Activated CD4-positive, alpha-beta T cell treated with anti-CD3 and anti-CD28 coated beads for 36 hours (primary cell): Measurements from ENCODE around the gene RADIL. TPM values are rescaled to one million over a fixed set of nuclear protein-coding genes. Genes with fewer than 3 reads are reported as not detected.

Experiments used
- ATAC-seq: fragments of 200-7000 bp; cut with Tn5 transposase; one replicate; pipeline ENCODE4 v1.10.0; 2021; ENCODE audit warnings: mild to moderate bottlenecking, moderate library complexity
- CTCF ChIA-PET: fragments of 350-600 bp; sonication (Branson Sonifier 250); formaldehyde crosslinking; loops from one replicate; lab custom pipeline; 2021; ENCODE audit warnings: antibody characterized with exemption; lab: Charles Lee
- POLR2A ChIA-PET: fragments of 350-600 bp; sonication (Branson Sonifier 250); formaldehyde crosslinking; loops from one replicate; lab custom pipeline; 2021; ENCODE audit warnings: antibody characterized with exemption, inconsistent platforms; lab: Charles Lee
- DNase-seq: peaks from one replicate; pipeline ENCODE4 v3.0.0-alpha.2; 2020
- H3K27ac Mint-ChIP-seq: one replicate; pipeline ENCODE4 v1.8.0; 2021; ENCODE audit warnings: mixed read lengths
- H3K27me3 Mint-ChIP-seq: one replicate; pipeline ENCODE4 v1.8.0; 2021; ENCODE audit warnings: mixed read lengths
- H3K36me3 Mint-ChIP-seq: one replicate; pipeline ENCODE4 v1.8.0; 2021; ENCODE audit warnings: low read depth, mixed read lengths
- H3K4me1 Mint-ChIP-seq: one replicate; pipeline ENCODE4 v1.8.0; 2021; ENCODE audit warnings: mixed read lengths
- H3K4me3 Mint-ChIP-seq: one replicate; pipeline ENCODE4 v1.8.0; 2021; ENCODE audit warnings: mild to moderate bottlenecking, moderate library complexity, mixed read lengths
- H3K9me3 Mint-ChIP-seq: one replicate; pipeline ENCODE4 v1.8.0; 2021; ENCODE audit warnings: low read depth, mixed read lengths
- intact Hi-C, 2 experiments: fragments of 100-400 bp; cut with DNase I in 1 of 2; cut with micrococcal nuclease in 1 of 2; formaldehyde crosslinking; loops; one replicate each; pipeline versions ENCODE4 v1.14.2 to v1.15.1; 2022 to 2024; cut with DNase I, micrococcal nuclease
- total RNA-seq, 2 experiments: library from RNA; stranded (reverse); gene quantifications; one replicate each; pipeline ENCODE4 v1.2.3, GENCODE V29; 2021

Gene RADIL
- total RNA-seq, 2 experiments from 2014 or later: 0.42 to 0.69 TPM

GRCh38 chr7:4786015-4786414 lies 97.5 kb downstream of the RADIL start:
- peaks cover 14% of the 10 kb centered on the region for H3K36me3 Mint-ChIP-seq

GRCh38 chr7:4785371-4785770 lies 98.1 kb downstream of the RADIL start:
- no peak for DNase-seq
- no peak overlapping the region for H3K4me3 Mint-ChIP-seq
- H3K9me3 Mint-ChIP-seq: no peaks in the 10 kb centered on the region
- H3K36me3 Mint-ChIP-seq: peaks cover 13% of the 10 kb centered on the region
- no peak overlapping the region for H3K27ac Mint-ChIP-seq
- intact Hi-C loops: no loop called here
- no peaks in the 10 kb centered on the region for H3K27me3 Mint-ChIP-seq
- ATAC-seq: no peak
- ChIA-PET CTCF (no interaction called here), POLR2A (no interaction called here)
- no peaks in the 10 kb centered on the region for H3K4me1 Mint-ChIP-seq

More at GRCh38 chr7:4786015-4786414, 97.5 kb downstream of the RADIL start:
- H3K27ac Mint-ChIP-seq: no peak overlapping the region
- no peak overlapping the region for H3K4me3 Mint-ChIP-seq
- H3K4me1 Mint-ChIP-seq: no peaks in the 10 kb centered on the region
- no peak for DNase-seq
- intact Hi-C loops: no loop called here
- no peak for ATAC-seq
- H3K27me3 Mint-ChIP-seq: no peaks in the 10 kb centered on the region
- POLR2A ChIA-PET: no interaction called here
- H3K9me3 Mint-ChIP-seq: no peaks in the 10 kb centered on the region
- CTCF ChIA-PET: no interaction called here

- Mint-ChIP-seq H3K9me3 (no peaks in the 10 kb centered on the region), H3K4me1 (no peaks in the 10 kb centered on the region), H3K27ac (no peak overlapping the region), H3K4me3 (no peak overlapping the region), H3K27me3 (no peaks in the 10 kb centered on the region), H3K36me3 (peaks cover 11% of the 10 kb centered on the region)
- ATAC-seq: no peak
- ChIA-PET POLR2A (interaction anchor here (0.7 kb wide), 1 partner anchor 10 kb away, joined by 3 read pairs; the partner anchor contains the start of gene AP5Z1), CTCF (no interaction called here)
- no peak for DNase-seq
- intact Hi-C loops: no loop called here
Measured at GRCh38 chr7:4784799-4785198, 98.7 kb downstream of the RADIL start.

GRCh38 chr7:4783762-4784351 lies 99.7 kb downstream of the RADIL start:
- no peaks in the 10 kb centered on the region for H3K9me3 Mint-ChIP-seq
- H3K36me3 Mint-ChIP-seq: peaks cover 12% of the 10 kb centered on the region
- H3K4me1 Mint-ChIP-seq: peaks cover 1% of the 10 kb centered on the region
- ChIA-PET CTCF (no interaction called here), POLR2A (no interaction called here)
- H3K27me3 Mint-ChIP-seq: no peaks in the 10 kb centered on the region
- ATAC-seq (no peak), DNase-seq (no peak)
- H3K27ac Mint-ChIP-seq: no peak overlapping the region
- H3K4me3 Mint-ChIP-seq: no peak overlapping the region
- intact Hi-C loops: no loop called here

- intact Hi-C loops: no loop called here
- H3K36me3 Mint-ChIP-seq: peaks cover 15% of the 10 kb centered on the region
- ChIA-PET CTCF (no interaction called here), POLR2A (no interaction called here)
- no peak overlapping the region for H3K27ac Mint-ChIP-seq
- no peaks in the 10 kb centered on the region for H3K9me3 Mint-ChIP-seq
- H3K27me3 Mint-ChIP-seq: no peaks in the 10 kb centered on the region
- H3K4me1 Mint-ChIP-seq: peaks cover 4% of the 10 kb centered on the region
- H3K4me3 Mint-ChIP-seq: no peak overlapping the region
- ATAC-seq (no peak), DNase-seq (no peak)
Measured at GRCh38 chr7:4783292-4783652, 100.2 kb downstream of the RADIL start.

- ChIA-PET CTCF (no interaction called here), POLR2A (no interaction called here)
- Mint-ChIP-seq H3K36me3 (peaks cover 15% of the 10 kb centered on the region), H3K27ac (no peak overlapping the region), H3K27me3 (no peaks in the 10 kb centered on the region), H3K4me3 (no peak overlapping the region), H3K4me1 (peaks cover 11% of the 10 kb centered on the region), H3K9me3 (no peaks in the 10 kb centered on the region)
- DNase-seq (no peak), ATAC-seq (no peak)
- intact Hi-C loops: no loop called here
Measured at GRCh38 chr7:4782333-4783291, 100.9 kb downstream of the RADIL start.

GRCh38 chr7:4781366-4782069 lies 102.0 kb downstream of the RADIL start:
- ATAC-seq (no peak), DNase-seq (no peak)
- Mint-ChIP-seq H3K36me3 (peaks cover 15% of the 10 kb centered on the region), H3K27me3 (no peaks in the 10 kb centered on the region), H3K4me3 (no peak overlapping the region), H3K4me1 (peaks cover 20% of the 10 kb centered on the region), H3K27ac (no peak overlapping the region), H3K9me3 (no peaks in the 10 kb centered on the region)
- ChIA-PET POLR2A (no interaction called here), CTCF (no interaction called here)
- intact Hi-C loops: no loop called here

- CTCF ChIA-PET: interaction anchor here (0.6 to 1.4 kb wide), 3 partner anchors 13 to 104 kb away, joined by 3 to 5 read pairs (median 4); partner anchors contain the start of gene RADIL
- no peaks in the 10 kb centered on the region for H3K9me3 Mint-ChIP-seq
- no peak overlapping the region for H3K27ac Mint-ChIP-seq
- no peak overlapping the region for H3K4me3 Mint-ChIP-seq
- intact Hi-C loops: no loop called here
- no peaks in the 10 kb centered on the region for H3K27me3 Mint-ChIP-seq
- ATAC-seq: no peak
- peaks cover 33% of the 10 kb centered on the region for H3K4me1 Mint-ChIP-seq
- H3K36me3 Mint-ChIP-seq: peaks cover 15% of the 10 kb centered on the region
- POLR2A ChIA-PET: no interaction called here
- DNase-seq: no peak
Measured at GRCh38 chr7:4779118-4779517, 104.4 kb downstream of the RADIL start.

GRCh38 chr7:4775848-4776623 lies 107.5 kb downstream of the RADIL start:
- ChIA-PET CTCF (interaction anchor here (0.6 to 2.7 kb wide), 11 partner anchors 13 to 1739 kb away, joined by 3 to 19 read pairs (median 4); no protein-coding TSS in a partner anchor), POLR2A (interaction anchor here (0.6 to 1.5 kb wide), 6 partner anchors 15 to 646 kb away, joined by 3 to 10 read pairs (median 8); no protein-coding TSS in a partner anchor)
- Mint-ChIP-seq H3K27me3 (no peaks in the 10 kb centered on the region), H3K4me1 (peaks cover 41% of the 10 kb centered on the region), H3K36me3 (peaks cover 9% of the 10 kb centered on the region), H3K27ac (peak overlapping the region; percentile 94), H3K4me3 (peak overlapping the region; percentile 99), H3K9me3 (no peaks in the 10 kb centered on the region)
- intact Hi-C loops: loop anchor here (1.0 to 2.0 kb wide), 8 partner anchors 16 to 414 kb away; partner anchors contain the start of genes FOXK1 (in 1 of the 2), RADIL (in 1 of the 2) and WIPI2 (in 1 of the 2)
- DNase-seq (peak; percentile 66), ATAC-seq (peak; percentile 23)

GRCh38 chr7:4775250-4775847 lies 108.2 kb downstream of the RADIL start, which contains the start of gene AP5Z1:
AP5Z1 (plus strand) TSS chr7:4775623; CDS start chr7:4775716, 93 bp downstream.
- CTCF ChIA-PET: interaction anchor here (0.6 to 2.7 kb wide), 11 partner anchors 17 to 1738 kb away, joined by 3 to 19 read pairs (median 3); no protein-coding TSS in a partner anchor
- Mint-ChIP-seq H3K36me3 (peaks cover 14% of the 10 kb centered on the region), H3K27ac (peak within 1 kb of the TSS; percentile 94), H3K27me3 (no peaks in the 10 kb centered on the region), H3K4me1 (peaks cover 43% of the 10 kb centered on the region), H3K4me3 (peak within 1 kb of the TSS; percentile 99), H3K9me3 (no peaks in the 10 kb centered on the region)
- intact Hi-C loops: loop anchor here (1.0 to 2.0 kb wide), 8 partner anchors 17 to 415 kb away; partner anchors contain the start of genes FOXK1 (in 1 of the 2), RADIL (in 1 of the 2) and WIPI2 (in 1 of the 2)
- DNase-seq: peak; percentile 97
- peak; percentile 94 for ATAC-seq
- POLR2A ChIA-PET: interaction anchor here (0.6 to 1.5 kb wide), 7 partner anchors 9 to 647 kb away, joined by 3 to 10 read pairs (median 3); no protein-coding TSS in a partner anchor
